ENCODE data around the gene ARHGDIA. TPM values are rescaled to one million over a fixed set of nuclear protein-coding genes. Genes with fewer than 3 reads are reported as not detected.

Gene ARHGDIA
- total and polyA plus RNA-seq, 2 of the 8 experiments (the other 6 are each of a cell fraction or from before 2014, with no cell fraction given), result 62.4 to 217 TPM

DNA sequence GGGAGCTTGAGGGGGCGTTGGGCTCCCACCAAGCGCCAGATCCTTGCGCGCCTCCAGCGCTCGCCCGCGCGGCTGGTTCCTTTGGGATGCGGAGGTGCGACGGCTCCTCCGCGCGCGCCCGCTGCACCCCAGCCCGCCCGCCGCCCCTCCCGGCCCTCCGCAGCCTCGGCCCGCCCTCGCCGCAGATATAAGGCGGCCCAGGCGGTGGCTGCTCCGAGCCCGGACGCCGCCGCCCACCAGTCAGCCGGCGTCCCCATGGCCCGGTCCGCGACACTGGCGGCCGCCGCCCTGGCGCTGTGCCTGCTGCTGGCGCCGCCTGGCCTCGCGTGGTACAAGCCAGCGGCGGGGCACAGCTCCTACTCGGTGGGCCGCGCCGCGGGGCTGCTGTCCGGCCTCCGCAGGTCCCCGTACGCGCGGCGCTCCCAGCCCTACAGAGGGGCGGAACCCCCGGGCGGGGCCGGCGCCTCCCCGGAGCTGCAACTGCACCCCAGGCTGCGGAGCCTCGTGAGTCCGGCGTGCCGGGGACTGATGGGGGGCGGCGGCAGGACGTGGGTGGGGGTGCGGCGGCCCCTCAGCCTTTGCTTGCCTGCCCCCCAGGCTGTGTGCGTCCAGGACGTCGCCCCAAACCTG is 31.0 kb upstream of the ARHGDIA start, which contains the start of gene NPB (continued):
- no peak for TF ChIP-seq TEAD4 (IDR thresholded peaks at IDR 0.05; ENCODE audit: low read depth, low read length)
- peak; percentile 60 for TF ChIP-seq KDM4A (IDR thresholded peaks at IDR 0.05; ENCODE audit: low read depth, low read length, severe bottlenecking)
- TF ChIP-seq HDAC6 (IDR thresholded peaks at IDR 0.05; ENCODE audit: low read depth, low read length), result no peak
- TF ChIP-seq, protein P1, sequence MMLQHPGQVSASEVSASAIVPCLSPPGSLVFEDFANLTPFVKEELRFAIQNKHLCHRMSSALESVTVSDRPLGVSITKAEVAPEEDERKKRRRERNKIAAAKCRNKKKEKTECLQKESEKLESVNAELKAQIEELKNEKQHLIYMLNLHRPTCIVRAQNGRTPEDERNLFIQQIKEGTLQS (IDR thresholded peaks at IDR 0.05; ENCODE audit: insufficient read depth, low read depth, low read length), result no peak
- TF ChIP-seq, protein P2, sequence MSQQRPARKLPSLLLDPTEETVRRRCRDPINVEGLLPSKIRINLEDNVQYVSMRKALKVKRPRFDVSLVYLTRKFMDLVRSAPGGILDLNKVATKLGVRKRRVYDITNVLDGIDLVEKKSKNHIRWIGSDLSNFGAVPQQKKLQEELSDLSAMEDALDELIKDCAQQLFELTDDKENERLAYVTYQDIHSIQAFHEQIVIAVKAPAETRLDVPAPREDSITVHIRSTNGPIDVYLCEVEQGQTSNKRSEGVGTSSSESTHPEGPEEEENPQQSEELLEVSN (IDR thresholded peaks at IDR 0.05), result no peak
- no peak for TF ChIP-seq POLR2AphosphoS5 (IDR thresholded peaks at IDR 0.05; ENCODE audit: low read depth, low read length)
- 0 out of 2 replicates have a peak, but pooled peaks have one; percentile 9 for TF ChIP-seq PHF8 (conservative IDR thresholded peaks at IDR 0.05; ENCODE audit: low read depth, low read length)
- TF ChIP-seq POLR2A (IDR thresholded peaks at IDR 0.05; ENCODE audit: control extremely low read depth in 1 of 2, low read depth in 2 of 2, low read length in 2 of 2), result 0 out of 3 replicates have a peak, but pooled peaks of 1 of the 2 experiments have one; percentile 26
